ENCODE data around the gene GDI2. TPM values are rescaled to one million over a fixed set of nuclear protein-coding genes. Genes with fewer than 3 reads are reported as not detected.
A peak's percentile ranks its signal among the peaks of the same experiment; 100 is the strongest.

The GDI2 gene
- total RNA-seq, 1 experiment from 2014 or later, result 321 TPM

GRCh38 chr10:5800782-5801181, 12.5 kb downstream of the GDI2 start (continued):
- TF ChIP-seq IRF2 (CRISPR knock-in tag; IDR thresholded peaks at IDR 0.05; ENCODE audit: borderline replicate concordance, low read depth), result no peak
- no peak for TF ChIP-seq ATF3 (CRISPR knock-in tag; conservative IDR thresholded peaks at IDR 0.05)
- TF ChIP-seq CREB1 (CRISPR knock-in tag; IDR thresholded peaks at IDR 0.05), result no peak
- TF ChIP-seq ZNF263 (CRISPR knock-in tag; IDR thresholded peaks at IDR 0.05; ENCODE audit: low read depth), result no peak
- no peak for TF ChIP-seq AR (CRISPR knock-in tag; IDR thresholded peaks at IDR 0.05)
- TF ChIP-seq RELA (CRISPR knock-in tag; IDR thresholded peaks at IDR 0.05; ENCODE audit: borderline replicate concordance), result no peak
- TF ChIP-seq, protein P1, sequence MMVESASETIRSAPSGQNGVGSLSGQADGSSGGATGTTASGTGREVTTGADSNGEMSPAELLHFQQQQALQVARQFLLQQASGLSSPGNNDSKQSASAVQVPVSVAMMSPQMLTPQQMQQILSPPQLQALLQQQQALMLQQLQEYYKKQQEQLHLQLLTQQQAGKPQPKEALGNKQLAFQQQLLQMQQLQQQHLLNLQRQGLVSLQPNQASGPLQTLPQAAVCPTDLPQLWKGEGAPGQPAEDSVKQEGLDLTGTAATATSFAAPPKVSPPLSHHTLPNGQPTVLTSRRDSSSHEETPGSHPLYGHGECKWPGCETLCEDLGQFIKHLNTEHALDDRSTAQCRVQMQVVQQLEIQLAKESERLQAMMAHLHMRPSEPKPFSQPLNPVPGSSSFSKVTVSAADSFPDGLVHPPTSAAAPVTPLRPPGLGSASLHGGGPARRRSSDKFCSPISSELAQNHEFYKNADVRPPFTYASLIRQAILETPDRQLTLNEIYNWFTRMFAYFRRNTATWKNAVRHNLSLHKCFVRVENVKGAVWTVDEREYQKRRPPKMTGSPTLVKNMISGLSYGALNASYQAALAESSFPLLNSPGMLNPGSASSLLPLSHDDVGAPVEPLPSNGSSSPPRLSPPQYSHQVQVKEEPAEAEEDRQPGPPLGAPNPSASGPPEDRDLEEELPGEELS (CRISPR knock-in tag; IDR thresholded peaks at IDR 0.05), result no peak
- TF ChIP-seq, protein P2, sequence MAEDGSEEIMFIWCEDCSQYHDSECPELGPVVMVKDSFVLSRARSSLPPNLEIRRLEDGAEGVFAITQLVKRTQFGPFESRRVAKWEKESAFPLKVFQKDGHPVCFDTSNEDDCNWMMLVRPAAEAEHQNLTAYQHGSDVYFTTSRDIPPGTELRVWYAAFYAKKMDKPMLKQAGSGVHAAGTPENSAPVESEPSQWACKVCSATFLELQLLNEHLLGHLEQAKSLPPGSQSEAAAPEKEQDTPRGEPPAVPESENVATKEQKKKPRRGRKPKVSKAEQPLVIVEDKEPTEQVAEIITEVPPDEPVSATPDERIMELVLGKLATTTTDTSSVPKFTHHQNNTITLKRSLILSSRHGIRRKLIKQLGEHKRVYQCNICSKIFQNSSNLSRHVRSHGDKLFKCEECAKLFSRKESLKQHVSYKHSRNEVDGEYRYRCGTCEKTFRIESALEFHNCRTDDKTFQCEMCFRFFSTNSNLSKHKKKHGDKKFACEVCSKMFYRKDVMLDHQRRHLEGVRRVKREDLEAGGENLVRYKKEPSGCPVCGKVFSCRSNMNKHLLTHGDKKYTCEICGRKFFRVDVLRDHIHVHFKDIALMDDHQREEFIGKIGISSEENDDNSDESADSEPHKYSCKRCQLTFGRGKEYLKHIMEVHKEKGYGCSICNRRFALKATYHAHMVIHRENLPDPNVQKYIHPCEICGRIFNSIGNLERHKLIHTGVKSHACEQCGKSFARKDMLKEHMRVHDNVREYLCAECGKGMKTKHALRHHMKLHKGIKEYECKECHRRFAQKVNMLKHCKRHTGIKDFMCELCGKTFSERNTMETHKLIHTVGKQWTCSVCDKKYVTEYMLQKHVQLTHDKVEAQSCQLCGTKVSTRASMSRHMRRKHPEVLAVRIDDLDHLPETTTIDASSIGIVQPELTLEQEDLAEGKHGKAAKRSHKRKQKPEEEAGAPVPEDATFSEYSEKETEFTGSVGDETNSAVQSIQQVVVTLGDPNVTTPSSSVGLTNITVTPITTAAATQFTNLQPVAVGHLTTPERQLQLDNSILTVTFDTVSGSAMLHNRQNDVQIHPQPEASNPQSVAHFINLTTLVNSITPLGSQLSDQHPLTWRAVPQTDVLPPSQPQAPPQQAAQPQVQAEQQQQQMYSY (CRISPR knock-in tag; IDR thresholded peaks at IDR 0.05), result no peak
- no peak for TF ChIP-seq SOX15 (CRISPR knock-in tag; IDR thresholded peaks at IDR 0.05)
- no peak for TF ChIP-seq ZNF121 (CRISPR knock-in tag; IDR thresholded peaks at IDR 0.05)
- TF ChIP-seq ETV6 (CRISPR knock-in tag; IDR thresholded peaks at IDR 0.05), result no peak

DNA sequence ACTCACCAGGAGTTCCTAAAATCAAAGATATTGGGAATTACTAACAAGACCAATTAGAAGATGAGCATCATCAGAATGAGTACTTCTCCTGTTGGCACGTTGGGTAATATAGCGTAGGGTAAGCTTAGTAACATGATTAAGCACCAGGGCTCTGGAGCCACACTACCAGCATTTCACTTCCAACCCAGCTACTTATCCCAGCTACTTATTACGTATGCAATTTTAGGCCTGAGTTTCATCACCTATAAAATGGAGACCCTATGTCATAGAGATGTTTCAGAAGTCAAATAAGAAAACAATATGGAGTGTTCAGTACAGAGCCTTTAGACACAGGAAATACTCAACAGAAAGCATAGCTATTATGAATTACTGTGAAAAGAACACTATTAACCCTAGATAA, 19.0 kb downstream of the GDI2 start:
- ChIA-PET POLR2A (interaction anchor here (1.1 kb wide), 1 partner anchor 19 kb away, joined by 3 read pairs; the partner anchor contains the start of gene GDI2), CTCF (interaction anchor here (1.6 kb wide), 2 partner anchors 18 to 164 kb away, joined by 3 to 7 read pairs; no protein-coding TSS in a partner anchor)
- H3K4me3 Mint-ChIP-seq, result no peak overlapping the region
- H3K4me1 Mint-ChIP-seq, result no peaks in the 10 kb centered on the region
- H3K36me3 Mint-ChIP-seq, result peaks cover 69% of the 10 kb centered on the region
- 0 out of 2 replicates have a peak overlapping the region, but pooled peaks have one; percentile 60 for H3K27ac Mint-ChIP-seq
- ATAC-seq, result no peak
- no peaks in the 10 kb centered on the region for H3K9me3 Mint-ChIP-seq
- no peaks in the 10 kb centered on the region for H3K27me3 Mint-ChIP-seq (ENCODE audit: low read depth)
- no peak for DNase-seq (ENCODE audit: low spot score)
- no peak for TF ChIP-seq GTF2I (CRISPR knock-in tag; conservative IDR thresholded peaks at IDR 0.05)
- TF ChIP-seq ATF1 (CRISPR knock-in tag; IDR thresholded peaks at IDR 0.05), result no peak
- TF ChIP-seq NR1H2 (CRISPR knock-in tag; IDR thresholded peaks at IDR 0.05), result no peak
- TF ChIP-seq NFYB (CRISPR knock-in tag; conservative IDR thresholded peaks at IDR 0.05; ENCODE audit: low read depth), result no peak
- no peak for TF ChIP-seq FOXK1 (CRISPR knock-in tag; IDR thresholded peaks at IDR 0.05)
- no peak for TF ChIP-seq SMAD4 (CRISPR knock-in tag; IDR thresholded peaks at IDR 0.05)
- TF ChIP-seq, protein P3, sequence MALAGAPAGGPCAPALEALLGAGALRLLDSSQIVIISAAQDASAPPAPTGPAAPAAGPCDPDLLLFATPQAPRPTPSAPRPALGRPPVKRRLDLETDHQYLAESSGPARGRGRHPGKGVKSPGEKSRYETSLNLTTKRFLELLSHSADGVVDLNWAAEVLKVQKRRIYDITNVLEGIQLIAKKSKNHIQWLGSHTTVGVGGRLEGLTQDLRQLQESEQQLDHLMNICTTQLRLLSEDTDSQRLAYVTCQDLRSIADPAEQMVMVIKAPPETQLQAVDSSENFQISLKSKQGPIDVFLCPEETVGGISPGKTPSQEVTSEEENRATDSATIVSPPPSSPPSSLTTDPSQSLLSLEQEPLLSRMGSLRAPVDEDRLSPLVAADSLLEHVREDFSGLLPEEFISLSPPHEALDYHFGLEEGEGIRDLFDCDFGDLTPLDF (CRISPR knock-in tag; IDR thresholded peaks at IDR 0.05), result no peak
- TF ChIP-seq PRRX2 (CRISPR knock-in tag; IDR thresholded peaks at IDR 0.05), result no peak
- TF ChIP-seq, protein P4, sequence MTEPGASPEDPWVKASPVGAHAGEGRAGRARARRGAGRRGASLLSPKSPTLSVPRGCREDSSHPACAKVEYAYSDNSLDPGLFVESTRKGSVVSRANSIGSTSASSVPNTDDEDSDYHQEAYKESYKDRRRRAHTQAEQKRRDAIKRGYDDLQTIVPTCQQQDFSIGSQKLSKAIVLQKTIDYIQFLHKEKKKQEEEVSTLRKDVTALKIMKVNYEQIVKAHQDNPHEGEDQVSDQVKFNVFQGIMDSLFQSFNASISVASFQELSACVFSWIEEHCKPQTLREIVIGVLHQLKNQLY (CRISPR knock-in tag; IDR thresholded peaks at IDR 0.05), result no peak
- TF ChIP-seq FOXP1 (CRISPR knock-in tag; IDR thresholded peaks at IDR 0.05; ENCODE audit: borderline replicate concordance), result no peak
- TF ChIP-seq, protein P5, sequence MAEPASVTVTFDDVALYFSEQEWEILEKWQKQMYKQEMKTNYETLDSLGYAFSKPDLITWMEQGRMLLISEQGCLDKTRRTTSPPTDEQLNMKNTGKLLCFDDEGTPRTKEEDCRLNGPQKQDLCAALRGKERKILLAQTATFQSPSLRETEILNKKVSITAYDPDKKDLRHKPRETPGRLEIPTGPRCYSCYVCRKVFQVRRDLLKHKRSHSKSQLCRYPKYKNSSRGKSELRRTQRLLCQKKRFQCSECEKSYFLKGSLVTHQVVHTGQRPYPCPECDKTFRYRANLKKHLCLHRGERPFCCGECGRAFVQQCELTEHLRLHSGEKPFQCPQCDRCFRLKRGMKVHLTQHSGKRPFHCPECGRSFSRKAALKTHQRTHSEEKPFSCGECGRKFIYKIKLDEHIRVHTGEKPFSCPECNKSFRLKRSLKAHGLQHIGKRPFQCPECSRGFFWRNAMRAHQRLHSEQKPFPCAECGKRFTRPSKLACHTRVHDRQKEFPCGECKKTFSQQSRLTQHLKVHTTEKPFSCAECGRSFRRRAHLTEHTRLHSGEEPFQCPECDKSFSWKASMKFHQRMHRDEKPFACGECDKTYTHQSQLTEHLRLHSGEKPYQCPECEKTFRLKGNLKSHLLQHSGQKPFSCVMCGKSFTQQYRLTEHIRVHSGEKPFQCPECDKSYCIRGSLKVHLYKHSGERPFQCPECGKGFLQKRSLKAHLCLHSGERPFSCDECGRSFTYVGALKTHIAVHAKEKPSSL (CRISPR knock-in tag; conservative IDR thresholded peaks at IDR 0.05), result no peak
- no peak for TF ChIP-seq JAZF1 (CRISPR knock-in tag; IDR thresholded peaks at IDR 0.05)
- TF ChIP-seq HMGA2 (CRISPR knock-in tag; IDR thresholded peaks at IDR 0.05), result no peak
